Psoas muscle (tissue), 8 donors: Measurements from ENCODE around the gene ARSB. TPM values are rescaled to one million over a fixed set of nuclear protein-coding genes. Genes with fewer than 3 reads are reported as not detected.
A peak's percentile ranks its signal among the peaks of the same experiment; 100 is the strongest.

Experiments used
- ATAC-seq, 4 donors: fragments of 200-7000 bp; cut with Tn5 transposase; one replicate each; pipeline ENCODE4 v1.9.1; 2020; ENCODE audit warnings: moderate library complexity in 3 of 4, mild to moderate bottlenecking in 2 of 4
- DNase-seq, 2 donors: peaks; one replicate each; pipeline ENCODE4 v3.0.0-alpha.2; 2020
- H3K27ac ChIP-seq: fragments of 200-600 bp; one replicate; pipeline ENCODE4 v1.8.0; 2022
- H3K27me3 ChIP-seq, 3 donors: fragments of 200-600 bp in 1 of 3; one replicate each; pipeline versions ENCODE4 v1.6.1 to v1.8.0; 2013 to 2022; ENCODE audit warnings: low read length in 2 of 3, mild to moderate bottlenecking in 2 of 3, moderate library complexity in 1 of 3; ENCODE audit not compliant: insufficient read depth in 3 of 3
- H3K36me3 ChIP-seq, 2 donors: fragments of 200-600 bp in 1 of 2; one replicate each; pipeline versions ENCODE4 v1.6.1 to v1.8.0; 2013 to 2022; ENCODE audit warnings: low read depth in 1 of 2, mild to moderate bottlenecking in 1 of 2, moderate library complexity in 1 of 2; ENCODE audit not compliant: insufficient read depth in 1 of 2
- H3K4me1 ChIP-seq: fragments of 200-600 bp; one replicate; pipeline ENCODE4 v1.8.0; 2022
- H3K4me3 ChIP-seq: fragments of 200-600 bp; one replicate; pipeline ENCODE4 v1.8.0; 2022; ENCODE audit warnings: mild to moderate bottlenecking
- H3K9me3 ChIP-seq: fragments of 200-600 bp; one replicate; pipeline ENCODE4 v1.8.0; 2022
- WGBS, 3 donors: extraction: QIAGEN DNeasy Blood & Tissue Kit; methylation state at CpG; one replicate each; pipeline versions ENCODE4 v1.1.6 to v1.1.7; 2013; 5-methylcytosine and 5-hydroxymethylcytosine counted together
- intact Hi-C, 2 donors: fragments of 100-400 bp; cut with DNase I; formaldehyde crosslinking; loops; one replicate each; pipeline versions ENCODE4 v1.11.0 to v1.14.2; 2022
- polyA plus RNA-seq, 3 donors: library from polyadenylated mRNA; stranded (reverse); fragments of 200-250 nt; gene quantifications; one replicate each; pipeline ENCODE4 v1.2.3, GENCODE V29; 2013
- total RNA-seq, 4 donors: library from RNA; stranded (reverse); fragmentation: NEBNext Ultra II Directional in 2 of 4; extraction: Animal tissue kit (Norgen Biotek cat#: 25700) in 2 of 4; gene quantifications; one replicate each; pipeline versions ENCODE4 v1.2.1 to v1.2.4, GENCODE V29; 2021 to 2023
- TF ChIP-seq, protein P1 (sequence below): fragments of 200-600 bp; IDR thresholded peaks from one replicate; pipeline ENCODE4 v1.8.0; 2022; ENCODE audit warnings: antibody characterized with exemption
- donor health status: healthy with polysubstance abuse.
- donor health status: DM: no; HTN: no; CAD: no; lungs with moderate emphysema.
- donor health status: Bipolar disorder and iron deficiency.
- donor health status: healthy.
- donor health status: DM: yes; HTN: yes; CAD: no.
- donor health status: DM: no; HTN: no; CAD: no.
- donor health status: DM: no; HTN: no; CAD: no.
- donor health status: DM: yes; HTN: yes; CAD: no.

ARSB gene
- total and polyA plus RNA-seq, 7 donors: 1.3 to 6.5 (median 3.6) TPM

DNA sequence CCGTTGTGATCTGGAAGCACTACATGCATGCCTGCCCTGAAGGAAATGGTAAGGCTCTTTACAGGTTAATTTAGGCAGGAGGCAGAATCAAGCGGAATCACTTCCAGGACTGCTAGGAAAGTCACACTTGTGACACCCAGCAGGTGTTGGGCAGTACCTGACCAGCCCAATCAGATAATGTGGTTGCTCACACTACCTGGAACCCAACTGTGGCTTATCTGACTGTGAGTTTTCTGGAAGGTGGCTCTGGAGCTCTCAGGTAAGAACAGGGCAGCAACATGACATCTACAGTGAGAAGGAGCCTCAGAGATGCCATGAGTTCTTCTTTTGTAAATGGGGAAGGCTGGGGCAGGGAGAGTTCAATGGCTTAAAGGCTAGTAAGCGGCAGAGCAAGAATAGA is 146.4 kb downstream of the ARSB start:
- no peak for ATAC-seq
- Histone ChIP-seq H3K27ac (no peak overlapping the region), H3K4me3 (no peak overlapping the region), H3K27me3 (no peaks in the 10 kb centered on the region), H3K4me1 (no peaks in the 10 kb centered on the region), H3K36me3 (no peaks in the 10 kb centered on the region), H3K9me3 (no peaks in the 10 kb centered on the region)
- intact Hi-C loops: no loop called here
- WGBS, 3 donors: 95 to 99% (median 96%) methylated on average over 3 of the region's 3 CpGs
- DNase-seq: no peak
- TF ChIP-seq, protein P1, sequence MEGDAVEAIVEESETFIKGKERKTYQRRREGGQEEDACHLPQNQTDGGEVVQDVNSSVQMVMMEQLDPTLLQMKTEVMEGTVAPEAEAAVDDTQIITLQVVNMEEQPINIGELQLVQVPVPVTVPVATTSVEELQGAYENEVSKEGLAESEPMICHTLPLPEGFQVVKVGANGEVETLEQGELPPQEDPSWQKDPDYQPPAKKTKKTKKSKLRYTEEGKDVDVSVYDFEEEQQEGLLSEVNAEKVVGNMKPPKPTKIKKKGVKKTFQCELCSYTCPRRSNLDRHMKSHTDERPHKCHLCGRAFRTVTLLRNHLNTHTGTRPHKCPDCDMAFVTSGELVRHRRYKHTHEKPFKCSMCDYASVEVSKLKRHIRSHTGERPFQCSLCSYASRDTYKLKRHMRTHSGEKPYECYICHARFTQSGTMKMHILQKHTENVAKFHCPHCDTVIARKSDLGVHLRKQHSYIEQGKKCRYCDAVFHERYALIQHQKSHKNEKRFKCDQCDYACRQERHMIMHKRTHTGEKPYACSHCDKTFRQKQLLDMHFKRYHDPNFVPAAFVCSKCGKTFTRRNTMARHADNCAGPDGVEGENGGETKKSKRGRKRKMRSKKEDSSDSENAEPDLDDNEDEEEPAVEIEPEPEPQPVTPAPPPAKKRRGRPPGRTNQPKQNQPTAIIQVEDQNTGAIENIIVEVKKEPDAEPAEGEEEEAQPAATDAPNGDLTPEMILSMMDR: no peak

DNA sequence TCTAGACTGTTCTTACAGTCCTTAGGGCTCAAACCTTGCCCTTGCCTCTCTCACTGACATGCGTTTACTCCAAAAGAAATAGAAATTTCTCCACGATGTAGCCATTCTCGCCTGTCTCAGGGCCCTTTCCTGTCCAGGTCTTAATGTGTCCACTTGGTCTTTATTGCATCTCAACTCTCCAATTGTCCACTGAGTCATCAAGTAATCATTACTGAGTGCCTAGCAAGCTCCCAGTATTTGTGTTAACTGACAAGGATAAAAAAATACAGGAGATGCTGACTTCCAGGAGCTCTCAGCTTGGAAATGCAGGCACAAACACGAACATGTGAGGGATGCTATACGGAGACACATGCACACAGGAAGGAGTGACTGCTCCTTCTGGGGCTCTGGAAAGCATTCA is 147.3 kb downstream of the ARSB start:
- ATAC-seq: no peak
- Histone ChIP-seq H3K9me3 (no peaks in the 10 kb centered on the region), H3K36me3 (no peaks in the 10 kb centered on the region), H3K27me3 (no peaks in the 10 kb centered on the region), H3K4me1 (no peaks in the 10 kb centered on the region), H3K4me3 (no peak overlapping the region), H3K27ac (no peak overlapping the region)
- DNase-seq: no peak
- TF ChIP-seq, protein P1: no peak
- intact Hi-C loops: no loop called here
- 83 to 92% (median 91%) methylated on average over 5 of the region's 5 CpGs for WGBS, 3 donors

- no peaks in the 10 kb centered on the region for H3K4me1 ChIP-seq
- intact Hi-C loops: no loop called here
- no peaks in the 10 kb centered on the region for H3K36me3 ChIP-seq
- 85 to 97% (median 90%) methylated on average over 9 of the region's 9 CpGs for WGBS, 3 donors
- ATAC-seq (no peak), DNase-seq (no peak)
- H3K27ac ChIP-seq: no peak overlapping the region
- no peaks in the 10 kb centered on the region for H3K9me3 ChIP-seq
- TF ChIP-seq, protein P1: no peak
- no peaks in the 10 kb centered on the region for H3K27me3 ChIP-seq
- no peak overlapping the region for H3K4me3 ChIP-seq
These were observed 149.9 kb downstream of the ARSB start for GRCh38 chr5:78835176-78835575.

DNA sequence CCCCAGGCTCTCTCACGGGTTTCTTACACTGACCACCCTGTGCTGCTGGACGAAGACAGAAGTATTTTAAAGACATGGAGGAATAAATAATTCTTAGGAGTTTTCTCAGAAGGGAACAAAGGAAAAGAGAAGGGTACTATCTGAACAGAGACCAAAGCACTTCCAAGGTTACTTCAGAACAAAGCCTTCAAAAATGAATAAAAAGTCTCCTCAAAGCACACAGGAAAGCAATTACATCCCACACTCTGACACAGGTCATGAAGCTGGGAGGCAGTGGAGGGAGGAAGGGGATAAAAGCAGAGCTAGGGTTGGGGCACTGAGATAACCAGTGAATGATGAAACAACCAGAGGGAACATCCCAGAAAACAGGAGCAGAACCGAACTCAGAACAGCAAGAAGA is 151.8 kb downstream of the ARSB start:
- Histone ChIP-seq H3K36me3 (no peaks in the 10 kb centered on the region), H3K9me3 (no peaks in the 10 kb centered on the region), H3K4me3 (no peak overlapping the region), H3K4me1 (no peaks in the 10 kb centered on the region), H3K27me3 (no peaks in the 10 kb centered on the region), H3K27ac (no peak overlapping the region)
- intact Hi-C loops: no loop called here
- TF ChIP-seq, protein P1: no peak
- 92 to 94% (median 94%) methylated on average over 3 of the region's 3 CpGs for WGBS, 3 donors
- DNase-seq (no peak), ATAC-seq (no peak)

GRCh38 chr5:78830528-78831046 is 154.5 kb downstream of the ARSB start:
- intact Hi-C loops: no loop called here
- WGBS, 3 donors: 38 to 56% (median 45%) methylated on average over 8 of the region's 8 CpGs
- H3K27ac ChIP-seq: no peak overlapping the region

More at GRCh38 chr5:78830528-78831046, 154.5 kb downstream of the ARSB start:
- DNase-seq (no peak), ATAC-seq (peak in 1 of 4 donors; percentile 27)
- Histone ChIP-seq H3K36me3 (no peaks in the 10 kb centered on the region), H3K27me3 (no peaks in the 10 kb centered on the region), H3K4me3 (no peak overlapping the region), H3K9me3 (no peaks in the 10 kb centered on the region), H3K4me1 (no peaks in the 10 kb centered on the region)
- TF ChIP-seq, protein P1: no peak
